NCI-H1930 (cell line): Measurements from ENCODE around the gene CAPN8.
"Not testable (repeated sequence)": the region's sequence is repeated elsewhere in the genome, so short reads cannot be mapped to it uniquely, and the experiment has no call there.

Experiments used
- DNase-seq, 2 experiments: peaks; one replicate each; lab custom pipeline; 2025; lab: John Stamatoyannopoulos, UW

CAPN8 gene

DNA sequence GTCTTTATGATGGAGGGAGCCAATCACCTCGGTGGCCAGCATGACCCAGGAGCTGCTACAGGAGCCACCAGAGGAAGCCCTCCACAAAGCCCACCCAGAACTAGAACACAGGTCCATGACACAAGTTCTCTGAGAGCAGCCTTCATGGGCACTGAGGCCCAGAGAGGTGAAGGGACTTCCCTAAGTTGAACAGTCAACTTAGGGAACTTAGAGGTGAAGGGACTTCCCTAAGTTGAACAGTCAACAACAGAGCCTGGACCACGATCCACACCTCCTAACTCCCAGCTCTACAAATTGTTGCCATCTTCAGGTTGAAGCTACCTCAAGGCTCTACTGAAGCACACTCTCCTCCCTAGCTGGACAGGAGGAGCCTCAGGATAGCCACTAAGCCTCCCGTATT lies 139.5 kb downstream of the CAPN8 start:
- DNase-seq: no peak

DNA sequence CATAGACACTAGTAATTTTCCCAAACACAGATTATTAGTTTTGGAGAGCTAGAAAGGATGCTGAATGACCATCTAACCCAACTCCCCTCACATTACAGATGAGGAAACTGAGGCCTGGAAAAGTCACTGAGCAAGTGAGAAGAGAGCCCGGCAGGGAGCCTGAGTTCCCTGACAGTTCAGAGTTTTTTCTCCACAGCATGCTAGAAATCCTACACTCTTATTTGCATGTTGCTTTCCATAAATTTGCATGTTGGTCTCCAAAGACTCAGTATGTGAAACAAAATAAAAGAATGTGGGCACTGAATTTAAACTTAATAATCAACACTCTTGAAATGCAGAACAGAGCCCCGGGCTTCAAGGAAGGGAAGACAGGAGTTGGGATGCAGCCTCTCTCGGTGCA lies 140.0 kb downstream of the CAPN8 start:
- DNase-seq: no peak

DNA sequence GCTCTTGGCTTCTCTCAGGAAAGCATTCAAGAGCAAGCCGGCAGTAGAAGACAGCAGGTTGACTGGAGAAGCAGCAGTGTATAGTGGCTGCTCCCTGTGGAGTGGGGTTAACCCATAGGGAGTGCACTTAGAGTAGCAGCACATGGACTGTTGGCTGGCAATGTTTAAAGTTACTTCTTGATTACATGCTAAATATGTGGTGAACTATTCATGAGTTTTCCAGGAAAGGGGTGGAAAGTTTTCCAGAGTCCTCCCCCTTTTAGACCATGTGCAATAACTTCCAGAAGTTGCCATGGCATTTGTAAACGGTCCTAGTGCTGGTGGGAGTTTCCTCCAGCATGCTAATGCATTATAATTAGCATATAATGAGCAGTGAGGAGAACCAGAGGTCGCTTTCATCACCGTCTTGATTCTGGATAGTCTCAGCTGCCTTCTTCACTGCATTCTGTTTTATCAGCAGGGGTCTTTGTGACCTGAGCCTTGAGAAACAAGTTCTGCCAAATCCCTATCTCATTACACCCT lies 140.5 kb downstream of the CAPN8 start:
- no peak for DNase-seq

DNA sequence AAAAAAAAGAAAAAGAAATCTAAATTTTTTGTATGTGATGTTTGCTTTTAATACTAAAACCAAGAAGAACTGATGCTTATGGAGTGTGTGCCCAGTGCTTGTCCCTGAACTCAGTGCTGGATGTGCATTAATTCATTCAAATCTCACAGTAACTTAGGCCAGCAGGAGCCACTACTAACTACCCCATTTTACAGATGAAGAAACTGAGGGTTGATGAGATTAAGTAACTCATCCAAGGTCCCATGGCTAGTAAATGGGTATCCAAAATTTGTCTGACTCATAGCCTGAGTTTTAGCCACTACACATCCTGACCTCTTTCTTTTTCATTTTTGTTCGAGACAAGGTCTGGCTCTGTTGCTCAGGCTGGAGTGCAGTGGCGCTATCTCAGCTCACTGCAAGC lies 144.4 kb downstream of the CAPN8 start:
- no peak for DNase-seq

DNA sequence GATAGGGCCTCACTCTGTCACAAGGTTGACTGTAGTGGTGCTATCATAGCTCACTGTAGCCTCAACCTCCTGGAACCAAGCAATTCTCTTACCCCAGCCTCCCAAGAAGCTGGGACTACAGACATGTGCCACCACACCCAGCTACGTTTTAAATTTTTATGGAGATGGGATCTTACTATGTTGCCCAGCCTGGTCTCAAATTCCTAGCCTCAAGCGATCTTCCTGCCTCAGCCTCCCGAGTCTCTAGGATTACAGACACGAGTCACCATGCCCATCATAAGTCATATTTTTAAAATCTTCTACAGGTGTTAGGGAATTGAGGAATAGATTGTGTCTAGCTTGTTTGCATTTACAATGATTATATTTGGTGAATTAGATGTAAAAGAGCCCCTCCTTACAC lies 145.3 kb downstream of the CAPN8 start:
- DNase-seq: no peak

DNA sequence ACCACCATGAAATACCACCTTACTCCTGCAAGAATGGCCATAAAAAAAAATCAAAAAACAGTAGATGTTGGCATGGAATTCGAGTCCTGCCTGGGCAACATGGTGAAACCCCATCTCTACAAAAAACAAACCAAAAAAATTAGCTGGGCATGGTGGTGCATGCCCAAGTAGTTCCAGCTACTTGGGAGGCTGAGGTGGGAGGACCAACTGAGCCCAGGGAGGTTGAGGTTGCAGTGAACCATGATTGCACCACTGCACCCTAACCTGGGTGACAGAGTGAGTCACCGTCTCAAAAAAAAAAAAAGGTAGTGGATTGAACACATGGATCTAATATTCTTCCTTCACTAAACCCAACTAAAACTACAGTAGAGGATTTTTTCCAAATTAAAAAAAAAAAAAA lies 146.4 kb downstream of the CAPN8 start:
- DNase-seq: no peak

DNA sequence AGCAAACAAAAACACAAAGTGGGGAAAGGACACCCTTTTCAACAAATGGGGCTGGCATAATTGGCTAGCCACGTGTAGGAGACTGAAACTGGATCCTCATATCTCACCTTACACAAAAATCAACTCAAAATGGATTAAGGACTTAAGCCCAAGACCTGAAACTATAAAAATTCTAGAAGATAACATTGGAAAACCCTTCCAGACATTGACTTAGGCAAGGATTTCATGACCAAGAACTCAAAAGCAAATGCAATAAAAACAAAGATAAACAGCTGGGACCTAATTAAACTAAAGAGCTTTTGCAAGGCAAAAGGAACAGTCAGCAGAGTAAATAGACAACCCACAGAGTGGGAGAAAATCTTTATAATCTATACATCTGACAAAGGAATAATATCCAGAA lies 146.9 kb downstream of the CAPN8 start:
- not testable (repeated sequence) for DNase-seq

DNA sequence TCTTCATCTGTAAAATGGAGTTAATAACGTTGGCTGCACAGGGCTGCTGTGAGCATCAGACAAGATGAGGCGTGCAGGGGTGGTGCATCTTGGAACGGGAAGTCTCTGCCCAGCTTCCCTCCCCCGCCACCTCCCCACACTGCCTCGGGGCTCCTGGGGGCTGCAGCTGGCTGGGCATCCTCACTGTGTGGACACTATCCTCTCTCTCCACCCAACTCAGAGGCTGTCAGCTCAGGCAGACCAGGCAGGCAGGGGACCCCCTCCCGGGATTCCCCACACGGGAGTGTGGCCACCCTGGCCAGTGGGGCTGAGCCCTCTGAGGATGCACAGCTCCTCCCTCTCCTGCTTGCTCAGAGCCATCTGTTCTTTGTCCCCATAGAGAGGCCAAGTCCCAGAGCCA lies 149.6 kb downstream of the CAPN8 start:
- no peak for DNase-seq

DNA sequence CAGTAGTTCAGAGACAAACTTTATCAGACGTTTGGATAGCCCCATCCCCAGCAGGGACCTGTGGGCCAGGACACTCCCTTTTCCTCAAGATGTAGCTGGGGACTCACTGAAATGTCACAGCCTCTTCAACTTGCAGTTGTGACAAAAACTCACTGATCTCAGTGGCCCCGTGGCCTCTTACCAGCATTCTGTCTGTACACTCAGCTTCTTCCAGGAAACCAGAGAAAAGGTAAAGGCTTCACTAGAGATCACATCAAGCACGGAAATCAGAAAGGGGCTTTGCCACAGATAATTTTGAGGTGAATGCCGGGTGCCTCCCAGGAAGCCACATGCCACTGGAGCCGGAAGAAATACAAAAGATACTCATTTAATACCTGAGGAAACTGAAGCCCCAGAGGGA lies 150.1 kb downstream of the CAPN8 start:
- DNase-seq: no peak

DNA sequence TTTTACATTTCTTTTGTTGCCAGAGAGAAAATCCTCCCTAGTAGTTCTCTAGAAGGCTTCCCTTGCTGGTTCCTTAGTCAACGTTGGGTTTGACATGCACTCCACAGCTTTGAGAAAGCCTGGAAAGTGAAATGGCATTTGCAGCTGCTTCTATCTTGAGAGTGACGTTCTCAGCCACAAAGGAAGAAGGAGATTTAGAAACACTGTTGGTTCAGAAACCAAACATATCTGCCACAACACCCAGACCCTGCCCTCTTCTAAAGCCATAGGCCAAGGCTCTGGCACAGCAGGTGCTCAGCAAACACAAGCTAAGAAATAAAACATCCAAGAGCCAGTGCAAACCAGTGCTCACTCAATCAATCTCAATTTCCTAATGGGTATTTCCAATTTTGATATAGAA lies 150.9 kb downstream of the CAPN8 start:
- DNase-seq: no peak

DNA sequence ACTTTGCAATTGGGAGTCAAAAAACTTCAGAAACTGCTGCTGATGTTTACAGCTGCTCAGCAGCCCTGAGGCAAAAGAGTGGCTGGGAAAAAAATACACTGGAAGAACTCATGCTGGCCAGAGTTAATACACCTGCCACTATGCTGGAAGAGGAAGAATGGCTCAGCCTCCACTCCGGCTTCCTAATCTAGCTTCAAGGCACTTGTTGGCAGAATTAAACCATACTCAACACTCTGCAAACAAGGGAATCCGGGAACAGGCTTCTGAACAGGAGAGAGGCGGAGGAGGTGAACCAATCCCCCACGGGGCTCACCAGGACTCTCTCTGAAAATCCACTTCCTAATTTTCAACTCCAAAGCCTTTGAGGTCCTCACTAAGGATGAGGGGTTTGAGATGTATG lies 152.2 kb downstream of the CAPN8 start:
- peak in 1 of 2 experiments; percentile 27 for DNase-seq

DNA sequence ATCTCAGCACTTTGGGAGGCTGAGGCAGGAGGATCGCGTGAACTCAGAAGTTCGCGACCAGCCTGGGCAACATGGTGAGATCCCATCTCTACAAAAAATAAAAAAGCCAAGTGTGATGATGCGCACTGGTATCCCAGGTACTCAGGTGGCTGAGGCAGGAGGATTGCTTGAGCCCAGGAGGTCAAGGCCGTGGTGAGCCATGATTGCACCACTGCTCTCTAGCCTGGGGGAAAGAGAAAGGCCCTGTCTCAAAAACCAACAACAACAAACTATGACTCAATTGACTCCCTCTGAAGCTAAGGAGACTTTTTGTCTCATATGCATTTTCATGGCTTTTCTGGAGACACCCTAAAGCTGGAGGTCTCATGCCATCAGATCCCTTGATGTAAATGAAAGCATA lies 153.4 kb downstream of the CAPN8 start:
- no peak for DNase-seq

DNA sequence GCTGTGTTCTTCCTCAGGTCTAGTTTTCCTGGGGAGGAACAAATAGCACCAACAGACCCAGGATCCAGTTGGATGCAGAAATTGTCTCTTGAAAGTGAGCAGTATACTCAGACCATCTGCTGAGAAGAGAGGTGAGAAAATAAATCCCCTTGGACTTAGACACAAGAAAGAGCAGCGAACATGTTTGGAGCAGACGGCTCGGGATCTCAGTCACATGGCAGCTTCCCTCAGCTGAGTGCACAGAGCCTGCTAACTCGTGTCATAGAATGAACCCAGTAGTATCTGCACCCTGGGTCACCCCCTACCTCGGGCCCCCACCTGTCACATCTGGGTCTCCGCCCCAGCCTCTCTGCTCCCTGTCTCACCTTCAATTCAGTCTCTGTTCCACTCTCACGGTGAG lies 156.7 kb downstream of the CAPN8 start:
- no peak for DNase-seq

DNA sequence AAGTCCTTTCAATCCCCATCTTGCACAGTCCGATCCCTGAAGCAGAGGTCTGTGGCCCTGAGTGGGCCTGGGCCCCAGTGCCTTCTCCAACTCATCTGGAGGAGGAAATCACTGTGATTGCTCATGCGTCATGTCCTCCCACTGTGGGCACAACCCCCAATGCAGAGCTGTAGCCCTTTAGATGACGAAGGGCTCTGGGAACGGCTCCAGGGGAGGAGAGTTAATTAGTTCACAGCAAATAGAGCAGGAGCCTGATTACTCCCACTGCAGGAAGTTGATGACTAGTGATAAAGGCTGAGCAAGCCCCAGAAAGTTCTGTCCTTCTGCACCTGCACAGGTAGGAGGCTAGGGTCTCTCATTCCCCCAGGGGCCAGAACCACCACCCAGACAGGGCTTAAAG lies 160.8 kb downstream of the CAPN8 start:
- DNase-seq: no peak

DNA sequence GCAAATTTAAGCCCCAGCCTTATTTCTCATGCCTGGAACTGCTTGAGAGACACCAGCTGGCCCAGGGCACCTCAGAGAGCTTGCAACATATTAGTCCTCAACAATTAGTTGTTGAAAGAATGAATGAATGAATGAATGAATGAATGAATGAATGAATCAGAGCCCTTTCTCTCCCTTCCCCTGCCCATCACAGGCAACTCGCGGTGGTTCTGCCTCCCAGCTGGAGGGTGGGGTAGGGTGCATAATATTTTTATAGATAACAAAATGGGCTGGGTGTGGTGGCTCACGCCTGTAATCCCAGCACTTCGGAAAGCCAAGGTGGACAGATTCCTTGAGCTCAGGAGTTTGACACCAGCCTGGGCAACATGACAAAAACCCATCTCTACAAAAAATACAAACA lies 162.2 kb downstream of the CAPN8 start:
- DNase-seq: no peak

DNA sequence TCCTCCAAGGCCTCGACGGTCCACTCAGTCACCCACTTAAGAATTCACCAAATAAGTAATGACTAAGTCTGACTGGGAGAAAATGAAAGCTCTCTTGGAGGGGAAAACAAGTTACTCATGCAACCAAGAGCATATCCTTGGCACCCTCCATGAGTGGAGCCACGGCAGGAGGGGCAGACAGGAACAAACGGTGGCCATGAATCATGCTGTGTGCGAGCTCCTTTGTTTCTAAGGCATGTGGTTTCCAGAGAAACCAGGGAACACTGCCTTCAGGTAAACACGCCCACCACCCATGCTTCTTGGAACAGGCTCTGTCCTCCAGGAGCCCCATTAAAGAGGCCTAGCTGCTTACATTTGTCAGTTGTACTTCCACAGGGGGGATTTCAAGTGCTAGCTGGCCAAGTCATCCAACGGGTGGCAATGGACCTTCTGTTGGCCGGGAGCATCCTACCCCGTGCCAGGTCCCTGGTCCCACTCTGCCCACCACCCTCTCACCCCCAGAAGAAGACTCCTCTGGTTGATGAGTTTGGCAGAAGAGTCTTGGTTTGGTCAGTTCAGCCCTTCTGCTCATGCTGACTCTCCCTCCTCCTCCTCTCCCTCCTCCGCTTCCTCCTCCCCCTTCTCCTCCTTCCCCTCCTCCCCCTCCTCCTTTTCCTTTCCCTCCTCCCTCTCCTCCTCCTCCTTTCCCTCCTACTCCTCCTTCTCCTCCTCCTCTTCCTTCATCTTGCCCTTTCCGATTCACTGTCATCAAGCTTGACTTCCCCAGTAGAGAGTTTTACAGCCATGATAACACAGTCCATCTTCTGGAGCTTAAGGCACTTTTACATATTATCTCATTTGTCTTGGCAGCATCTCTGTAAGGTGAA lies 164.7 kb downstream of the CAPN8 start:
- no peak for DNase-seq

DNA sequence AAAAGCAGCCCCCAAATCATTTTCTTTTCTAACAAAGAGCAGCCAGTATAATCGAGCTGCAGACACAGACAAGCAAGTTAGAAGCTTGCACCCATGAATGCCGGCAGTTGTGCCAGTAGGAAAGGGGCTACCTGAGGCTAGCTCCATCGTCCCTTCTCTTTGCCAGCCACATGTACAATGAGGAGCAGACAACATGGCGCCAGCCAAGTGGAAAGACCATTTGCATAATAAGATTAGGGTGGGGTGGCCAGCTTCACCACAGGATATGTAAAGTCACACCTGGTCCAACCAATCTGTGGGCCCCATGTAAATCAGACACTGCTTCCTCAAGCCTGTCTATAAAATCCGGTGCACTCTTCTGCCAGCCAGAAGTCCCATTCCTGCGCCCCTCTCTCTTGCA lies 168.6 kb downstream of the CAPN8 start:
- DNase-seq: no peak

DNA sequence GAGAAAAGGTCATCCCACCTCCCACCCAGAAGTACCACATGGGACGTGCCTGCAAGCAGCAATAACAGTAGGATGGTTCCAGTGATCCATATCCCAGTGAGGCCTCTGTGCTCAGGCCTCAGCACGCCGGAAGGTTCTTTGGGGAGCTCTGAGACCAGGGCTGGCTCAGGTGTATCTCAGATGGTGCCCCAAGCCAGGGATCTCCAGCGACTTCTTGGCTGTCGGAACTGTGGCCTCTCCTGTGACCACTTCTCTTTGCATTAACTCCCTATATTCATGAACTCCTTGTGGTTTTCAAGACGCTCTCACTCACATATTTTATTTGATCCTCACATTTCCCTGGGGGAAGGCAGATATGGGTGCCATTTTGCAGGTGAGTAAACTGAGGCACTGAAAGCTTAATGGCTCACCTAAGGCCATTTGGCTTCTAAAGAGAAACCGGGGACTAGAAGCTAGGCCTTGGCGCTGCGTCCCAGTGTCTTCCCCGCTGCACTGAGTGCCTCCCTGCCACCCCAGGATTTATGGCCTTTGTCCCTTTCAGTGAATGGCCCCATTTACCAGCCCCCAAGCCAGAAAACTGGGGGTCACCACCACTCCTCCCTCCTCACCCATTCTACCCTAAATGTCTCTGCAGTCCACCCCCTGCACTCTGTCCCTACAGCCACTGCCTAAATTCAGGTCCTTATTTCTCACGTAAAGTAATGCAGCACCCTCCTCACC lies 170.4 kb downstream of the CAPN8 start:
- DNase-seq: no peak

DNA sequence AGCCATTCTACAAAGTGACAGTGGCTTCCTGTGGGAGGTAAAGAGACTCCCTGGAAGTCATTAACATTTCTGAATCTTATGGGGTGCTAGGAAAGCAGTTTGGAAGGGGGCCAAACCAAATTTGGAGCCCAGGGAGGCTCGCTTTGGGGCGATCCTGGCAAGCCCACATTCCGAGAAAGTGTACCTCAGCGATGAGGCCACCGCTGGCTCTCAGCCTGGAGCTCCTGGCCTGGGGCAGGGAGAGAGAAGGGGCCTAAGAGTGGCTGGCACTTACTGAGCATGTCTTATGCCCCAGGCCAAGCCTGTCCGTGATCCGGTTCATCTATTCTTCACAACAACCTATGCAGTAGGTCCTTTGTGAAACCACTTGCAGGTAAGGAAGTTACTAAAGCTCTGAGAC lies 173.5 kb downstream of the CAPN8 start:
- DNase-seq: no peak
